H9 (cell line): ENCODE results near the gene CTAGE1. TPM values are rescaled to one million over a fixed set of nuclear protein-coding genes. Genes with fewer than 3 reads are reported as not detected.

Experiments
- DNase-seq: peaks from one replicate; pipeline ENCODE4 v3.0.0-alpha.2; 2017
- H2AFZ ChIP-seq: one replicate; pipeline ENCODE4 v1.6.1; 2013; ENCODE audit warnings: mild to moderate bottlenecking, low read length, control low read depth, moderate library complexity
- H2AK5ac ChIP-seq: 2 replicates; pipeline ENCODE4 v1.6.1; 2013; ENCODE audit warnings: low read length, control low read depth, mixed read lengths; ENCODE audit not compliant: insufficient read length
- H2BK120ac ChIP-seq: one replicate; pipeline ENCODE4 v1.6.1; 2013; ENCODE audit warnings: low read depth, mild to moderate bottlenecking, low read length, control low read depth, inconsistent platforms; ENCODE audit not compliant: poor library complexity, severe bottlenecking
- H2BK12ac ChIP-seq: 2 replicates; pipeline ENCODE4 v1.6.1; 2013; ENCODE audit warnings: low read length, control low read depth, mixed read lengths, low read depth; ENCODE audit not compliant: insufficient read length
- H2BK15ac ChIP-seq: 2 replicates; pipeline ENCODE4 v1.6.1; 2013; ENCODE audit warnings: low read depth, low read length, control low read depth
- H2BK20ac ChIP-seq: one replicate; pipeline ENCODE4 v1.6.1; 2013; ENCODE audit warnings: low read depth, mild to moderate bottlenecking, low read length, control low read depth, inconsistent platforms; ENCODE audit not compliant: poor library complexity, severe bottlenecking
- H2BK5ac ChIP-seq: 2 replicates; pipeline ENCODE4 v1.6.1; 2013; ENCODE audit warnings: low read length, control low read depth, mixed read lengths; ENCODE audit not compliant: insufficient read length
- H3K14ac ChIP-seq: 2 replicates; pipeline ENCODE4 v1.6.1; 2013; ENCODE audit warnings: low read length, control low read depth; ENCODE audit not compliant: insufficient read depth
- H3K18ac ChIP-seq: 2 replicates; pipeline ENCODE4 v1.6.1; 2013; ENCODE audit warnings: low read depth, mild to moderate bottlenecking, mixed read lengths, low read length, control low read depth; ENCODE audit not compliant: insufficient read length
- H3K23ac ChIP-seq: 2 replicates; pipeline ENCODE4 v1.6.1; 2013; ENCODE audit warnings: low read length, control low read depth, mixed read lengths, low read depth; ENCODE audit not compliant: insufficient read length
- H3K23me2 ChIP-seq: 2 replicates; pipeline ENCODE4 v1.6.1; 2013; ENCODE audit warnings: low read depth, mild to moderate bottlenecking, mixed read lengths, low read length, control low read depth; ENCODE audit not compliant: insufficient read length, poor library complexity, severe bottlenecking
- H3K27ac ChIP-seq: 2 replicates; pipeline ENCODE4 v1.5.1; 2013; ENCODE audit warnings: low read length, control low read depth, mixed read lengths, low read depth; ENCODE audit not compliant: insufficient read length
- H3K27me3 ChIP-seq: 2 replicates; pipeline ENCODE4 v1.6.1; 2013; ENCODE audit warnings: low read length, control low read depth, inconsistent platforms; ENCODE audit not compliant: insufficient read depth
- H3K4ac ChIP-seq: 2 replicates; pipeline ENCODE4 v1.6.1; 2013; ENCODE audit warnings: low read depth, mild to moderate bottlenecking, control low read depth, inconsistent platforms, low read length, moderate library complexity
- H3K4me1 ChIP-seq: 2 replicates; pipeline ENCODE4 v1.6.1; 2013; ENCODE audit warnings: low read length, control low read depth, inconsistent platforms; ENCODE audit not compliant: insufficient read depth
- H3K4me2 ChIP-seq: 2 replicates; pipeline ENCODE4 v1.6.1; 2013; ENCODE audit warnings: low read length, control low read depth, mixed read lengths; ENCODE audit not compliant: insufficient read length, insufficient read depth
- H3K56ac ChIP-seq: 2 replicates; pipeline ENCODE4 v1.6.1; 2013; ENCODE audit warnings: low read depth, mild to moderate bottlenecking, mixed read lengths, low read length, control low read depth; ENCODE audit not compliant: insufficient read length
- H3K79me1 ChIP-seq: 2 replicates; pipeline ENCODE4 v1.6.1; 2013; ENCODE audit warnings: low read depth, mild to moderate bottlenecking, moderate library complexity, low read length, control low read depth, inconsistent platforms; ENCODE audit not compliant: insufficient read depth, poor library complexity, severe bottlenecking
- H3K79me2 ChIP-seq: 2 replicates; pipeline ENCODE4 v1.6.1; 2013; ENCODE audit warnings: low read length, control low read depth, inconsistent platforms; ENCODE audit not compliant: insufficient read depth
- H3K9ac ChIP-seq: 2 replicates; pipeline ENCODE4 v1.6.1; 2013; ENCODE audit warnings: low read length, control low read depth, mixed read lengths; ENCODE audit not compliant: insufficient read length; ENCODE audit errors: extremely low read depth
- H3K9me3 ChIP-seq: one replicate; pipeline ENCODE4 v1.6.1; 2013; ENCODE audit warnings: low read depth, low read length, inconsistent platforms; ENCODE audit not compliant: control insufficient read depth
- H3T11ph ChIP-seq: one replicate; pipeline ENCODE4 v1.6.1; 2013; ENCODE audit warnings: mild to moderate bottlenecking, low read length, control low read depth, inconsistent platforms
- H4K20me1 ChIP-seq: one replicate; pipeline ENCODE4 v1.6.1; 2013; ENCODE audit not compliant: control insufficient read depth, insufficient read length, insufficient read depth
- H4K5ac ChIP-seq: 2 replicates; pipeline ENCODE4 v1.6.1; 2013; ENCODE audit warnings: low read depth, mild to moderate bottlenecking, mixed read lengths, low read length, control low read depth; ENCODE audit not compliant: insufficient read length
- H4K8ac ChIP-seq: replicated peaks from 2 replicates; pipeline ENCODE4 v1.6.1; 2013; ENCODE audit warnings: low read length, control low read depth, mixed read lengths, low read depth; ENCODE audit not compliant: insufficient read length
- H4K91ac ChIP-seq: 2 replicates; pipeline ENCODE4 v1.6.1; 2013; ENCODE audit warnings: low read depth, mild to moderate bottlenecking, moderate library complexity, mixed read lengths, low read length, control low read depth; ENCODE audit not compliant: insufficient read length
- H3K27ac Mint-ChIP-seq, 3 experiments: 2 replicates in 2 of 3; 3 replicates in 1 of 3; pipeline ENCODE4 v1.8.0; 2020 to 2021; ENCODE audit warnings: mixed read lengths in 3 of 3, mild to moderate bottlenecking in 1 of 3, moderate library complexity in 1 of 3
- H3K27me3 Mint-ChIP-seq: 2 replicates; pipeline ENCODE4 v1.8.0; 2021; ENCODE audit warnings: low read depth, mild to moderate bottlenecking, moderate library complexity, mixed read lengths
- H3K36me3 Mint-ChIP-seq, 3 experiments: 2 replicates in 2 of 3; 3 replicates in 1 of 3; pipeline ENCODE4 v1.8.0; 2020 to 2021; ENCODE audit warnings: low read depth in 3 of 3, mixed read lengths in 3 of 3; ENCODE audit not compliant: insufficient read depth in 1 of 3
- H3K4me1 Mint-ChIP-seq, 2 experiments: 2 replicates each; pipeline ENCODE4 v1.8.0; 2020; ENCODE audit warnings: mixed read lengths in 2 of 2
- H3K4me3 Mint-ChIP-seq, 2 experiments: 2 replicates in 1 of 2; 3 replicates in 1 of 2; pipeline ENCODE4 v1.8.0; 2020 to 2021; ENCODE audit warnings: mild to moderate bottlenecking in 2 of 2, mixed read lengths in 2 of 2, moderate library complexity in 1 of 2
- H3K9me3 Mint-ChIP-seq, 2 experiments: 2 replicates in 1 of 2; 3 replicates in 1 of 2; pipeline ENCODE4 v1.8.0; 2020; ENCODE audit warnings: mild to moderate bottlenecking in 2 of 2, mixed read lengths in 2 of 2, moderate library complexity in 1 of 2
- WGBS: extraction: QIAGEN DNeasy Blood & Tissue Kit; methylation state at CpG from one replicate; pipeline ENCODE4 v1.1.7; 2013; ENCODE audit warnings: missing lambda C conversion rate, low lambda C conversion rate, mixed read lengths; ENCODE audit not compliant: insufficient read length; ENCODE audit errors: extremely low coverage; 5-methylcytosine and 5-hydroxymethylcytosine counted together
- total RNA-seq: library from RNA; stranded (reverse); gene quantifications from 2 replicates; pipeline ENCODE4 v1.2.1, GENCODE V29; 2021
- TF ChIP-seq, protein P1 (sequence below): fragments of 200-600 bp; sonication (generic); conservative IDR thresholded peaks from 3 replicates; pipeline ENCODE4 v1.8.0; 2021; ENCODE audit warnings: antibody characterized with exemption, mild to moderate bottlenecking

The CTAGE1 gene
- total RNA-seq, 1 experiment from 2014 or later, result not detected

DNA sequence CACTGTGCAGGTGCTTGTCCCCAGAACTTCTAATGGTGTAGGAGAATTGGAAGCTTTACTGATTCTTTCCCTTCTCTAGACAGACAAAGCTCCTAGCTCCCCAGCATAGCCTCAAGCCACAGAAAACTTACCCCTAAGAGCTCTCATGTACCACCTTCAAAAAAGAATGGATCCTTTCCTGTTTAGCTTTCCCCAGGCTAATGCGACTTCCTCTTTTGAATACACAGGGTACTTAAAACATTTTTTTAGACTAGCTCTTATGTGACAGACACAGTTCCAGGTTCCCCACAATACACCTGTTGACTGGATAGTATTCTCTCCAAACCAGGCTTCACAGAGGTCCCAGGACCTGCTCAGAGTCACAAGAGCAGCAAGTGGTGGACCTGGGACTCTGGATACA is 8.3 kb downstream of the CTAGE1 start:
- Histone ChIP-seq H2BK20ac (no peak overlapping the region), H4K20me1 (no peaks in the 10 kb centered on the region), H3K79me1 (no peaks in the 10 kb centered on the region), H3K56ac (no peak overlapping the region), H3K23ac (no peak overlapping the region), H3K79me2 (no peaks in the 10 kb centered on the region), H3K23me2 (no peaks in the 10 kb centered on the region), H3K4me2 (no peak overlapping the region), H3K4me1 (no peaks in the 10 kb centered on the region), H3K9ac (no peak overlapping the region), H3K14ac (no peak overlapping the region), H3K4ac (no peak overlapping the region), H4K5ac (no peak overlapping the region), H4K8ac (no peak overlapping the region), H4K91ac (no peak overlapping the region), H2BK15ac (no peak overlapping the region), H2BK12ac (no peak overlapping the region), H3K9me3 (no peaks in the 10 kb centered on the region), H2AK5ac (no peak overlapping the region), H3K27me3 (no peaks in the 10 kb centered on the region), H2AFZ (no peak overlapping the region), H3K27ac (no peak overlapping the region), H2BK5ac (no peak overlapping the region), H2BK120ac (no peak overlapping the region), H3K18ac (no peak overlapping the region), H3T11ph (no peak overlapping the region)
- peaks cover 0 to 7% (median 2%) of the 10 kb centered on the region in 3 experiments; a peak in 1 of 7 replicates for H3K36me3 Mint-ChIP-seq
- no peak for DNase-seq
- no peak overlapping the region for H3K27ac Mint-ChIP-seq
- peaks cover 13 to 16% of the 10 kb centered on the region in 2 experiments for H3K9me3 Mint-ChIP-seq
- no CpG with 5 or more reads among the region's 1 CpG for WGBS
- peaks cover 14% of the 10 kb centered on the region for H3K27me3 Mint-ChIP-seq
- TF ChIP-seq, protein P1, sequence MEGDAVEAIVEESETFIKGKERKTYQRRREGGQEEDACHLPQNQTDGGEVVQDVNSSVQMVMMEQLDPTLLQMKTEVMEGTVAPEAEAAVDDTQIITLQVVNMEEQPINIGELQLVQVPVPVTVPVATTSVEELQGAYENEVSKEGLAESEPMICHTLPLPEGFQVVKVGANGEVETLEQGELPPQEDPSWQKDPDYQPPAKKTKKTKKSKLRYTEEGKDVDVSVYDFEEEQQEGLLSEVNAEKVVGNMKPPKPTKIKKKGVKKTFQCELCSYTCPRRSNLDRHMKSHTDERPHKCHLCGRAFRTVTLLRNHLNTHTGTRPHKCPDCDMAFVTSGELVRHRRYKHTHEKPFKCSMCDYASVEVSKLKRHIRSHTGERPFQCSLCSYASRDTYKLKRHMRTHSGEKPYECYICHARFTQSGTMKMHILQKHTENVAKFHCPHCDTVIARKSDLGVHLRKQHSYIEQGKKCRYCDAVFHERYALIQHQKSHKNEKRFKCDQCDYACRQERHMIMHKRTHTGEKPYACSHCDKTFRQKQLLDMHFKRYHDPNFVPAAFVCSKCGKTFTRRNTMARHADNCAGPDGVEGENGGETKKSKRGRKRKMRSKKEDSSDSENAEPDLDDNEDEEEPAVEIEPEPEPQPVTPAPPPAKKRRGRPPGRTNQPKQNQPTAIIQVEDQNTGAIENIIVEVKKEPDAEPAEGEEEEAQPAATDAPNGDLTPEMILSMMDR, result no peak
- no peak overlapping the region for H3K4me3 Mint-ChIP-seq
- H3K4me1 Mint-ChIP-seq, result peaks cover 0 to 2% of the 10 kb centered on the region in 2 experiments; a peak in 1 of 4 replicates
